Measurements from ENCODE around the gene FNDC3B.
"Not testable (repeated sequence)": the region's sequence is repeated elsewhere in the genome, so short reads cannot be mapped to it uniquely, and the experiment has no call there.

The FNDC3B gene

GRCh38 chr3:172222478-172223071 lies 183.2 kb downstream of the FNDC3B start:
- DNase-seq: no peak

DNA sequence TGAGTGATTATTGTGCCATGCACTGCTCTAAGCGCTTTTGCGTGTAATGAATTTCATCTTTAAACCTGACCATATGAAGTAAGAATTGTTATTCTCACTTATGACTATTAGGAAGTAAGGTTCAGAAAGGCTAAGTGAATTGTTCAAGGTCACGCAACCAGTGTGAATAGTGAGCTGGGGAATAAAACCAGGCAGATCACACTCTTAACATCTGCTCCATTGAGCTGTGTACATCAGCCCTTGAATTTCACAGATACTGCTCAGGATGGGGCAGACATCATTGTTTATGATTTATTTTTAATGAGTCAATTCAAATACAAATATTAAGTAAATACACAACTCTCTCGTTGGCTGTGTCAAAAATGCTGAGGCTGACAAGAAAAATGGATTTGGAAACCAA lies 184.5 kb downstream of the FNDC3B start:
- no peak for DNase-seq

- no peak for DNase-seq
Observed at GRCh38 chr3:172224560-172225214, 185.3 kb downstream of the FNDC3B start.

GRCh38 chr3:172225215-172225707 lies 185.9 kb downstream of the FNDC3B start:
- DNase-seq: no peak

- no peak for DNase-seq
Observed at GRCh38 chr3:172226831-172227230, 187.5 kb downstream of the FNDC3B start.

- DNase-seq: no peak
Observed at GRCh38 chr3:172227340-172228035, 188.1 kb downstream of the FNDC3B start.

DNA sequence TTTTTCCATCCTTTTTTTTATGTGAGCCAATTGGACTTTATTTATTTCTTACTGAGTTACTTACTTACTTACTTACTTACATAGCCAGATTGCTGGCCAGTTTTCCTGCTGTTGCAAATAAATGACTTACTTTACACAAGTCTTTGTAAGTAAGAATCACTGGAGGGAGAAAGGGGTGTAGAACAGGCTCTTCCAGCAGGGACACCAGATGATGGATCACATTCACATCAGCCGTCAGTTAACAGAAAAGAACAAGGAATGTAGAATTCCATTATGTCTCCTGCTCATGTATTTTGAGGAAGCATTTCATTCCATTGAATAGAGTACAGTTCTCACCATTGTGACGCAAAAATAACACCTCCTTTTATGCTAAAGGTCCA lies 188.6 kb downstream of the FNDC3B start:
- DNase-seq: no peak

GRCh38 chr3:172229462-172229861 lies 190.1 kb downstream of the FNDC3B start:
- no peak for DNase-seq

DNA sequence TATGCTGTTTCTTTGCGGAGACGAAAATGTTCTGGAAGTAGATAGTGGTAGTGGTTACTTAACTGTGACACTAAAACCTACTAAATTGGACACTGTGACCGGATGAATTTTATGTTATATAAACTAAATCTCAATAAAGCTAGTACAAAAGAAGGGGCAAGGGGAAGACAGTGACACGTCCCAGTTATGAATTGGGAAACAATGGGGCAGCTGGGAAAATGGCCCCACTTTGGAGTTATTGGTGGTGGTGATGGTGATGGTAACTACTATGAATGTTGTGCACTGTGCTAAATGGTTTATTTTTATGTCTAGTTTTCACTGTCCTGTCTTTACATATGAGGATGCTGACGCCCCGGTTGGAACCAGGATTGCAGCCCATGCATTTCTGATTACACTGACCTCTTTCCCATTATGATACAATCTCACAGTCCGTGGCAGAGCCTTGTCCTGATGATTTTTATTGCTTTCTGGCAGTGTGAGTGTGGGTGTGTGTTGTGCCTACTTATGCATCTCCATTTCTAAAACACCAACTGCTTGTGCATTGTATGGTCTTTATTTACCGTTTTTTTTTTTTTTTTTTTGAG lies 192.0 kb downstream of the FNDC3B start:
- DNase-seq: no peak

GRCh38 chr3:172232579-172233212 lies 193.3 kb downstream of the FNDC3B start:
- no peak for DNase-seq

DNA sequence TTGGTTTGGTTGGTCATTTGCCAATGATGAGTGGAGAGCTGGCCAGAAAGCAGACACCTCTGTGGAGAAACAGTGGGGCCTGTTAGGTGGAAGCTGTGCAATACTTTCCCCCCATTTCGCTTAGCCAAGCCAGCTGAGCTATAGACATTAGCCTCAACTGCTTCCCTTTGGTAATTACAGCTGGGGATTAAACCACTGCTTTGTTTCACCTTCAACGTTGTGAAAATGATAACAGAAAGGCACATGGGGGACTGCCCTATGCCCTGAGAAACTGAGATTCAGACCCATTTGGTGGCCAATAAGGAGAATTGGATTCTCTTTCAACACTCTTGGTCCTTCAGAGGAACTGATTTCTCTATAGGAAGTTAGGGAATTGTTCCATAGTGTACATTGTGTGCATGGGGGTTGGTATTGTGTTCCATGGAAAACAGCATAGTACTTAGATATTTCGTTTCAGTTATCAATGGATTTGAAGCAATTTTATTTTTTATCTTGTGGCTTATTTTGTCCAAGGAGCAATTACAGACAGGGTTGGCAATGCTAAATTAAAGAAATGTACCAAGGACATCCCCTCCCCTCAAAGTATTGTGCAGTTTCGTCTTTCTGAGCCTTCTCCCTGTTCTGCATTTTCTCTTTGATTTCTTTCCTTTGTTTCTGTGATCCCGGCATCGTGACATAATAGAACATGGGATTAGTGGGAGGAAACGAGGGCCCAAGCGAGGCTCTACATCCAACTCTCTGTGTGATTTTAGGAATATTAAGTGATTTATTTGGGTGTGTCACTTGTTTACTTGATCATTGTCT lies 194.3 kb downstream of the FNDC3B start:
- DNase-seq: no peak

GRCh38 chr3:172235698-172236097 lies 196.3 kb downstream of the FNDC3B start:
- no peak for DNase-seq

DNA sequence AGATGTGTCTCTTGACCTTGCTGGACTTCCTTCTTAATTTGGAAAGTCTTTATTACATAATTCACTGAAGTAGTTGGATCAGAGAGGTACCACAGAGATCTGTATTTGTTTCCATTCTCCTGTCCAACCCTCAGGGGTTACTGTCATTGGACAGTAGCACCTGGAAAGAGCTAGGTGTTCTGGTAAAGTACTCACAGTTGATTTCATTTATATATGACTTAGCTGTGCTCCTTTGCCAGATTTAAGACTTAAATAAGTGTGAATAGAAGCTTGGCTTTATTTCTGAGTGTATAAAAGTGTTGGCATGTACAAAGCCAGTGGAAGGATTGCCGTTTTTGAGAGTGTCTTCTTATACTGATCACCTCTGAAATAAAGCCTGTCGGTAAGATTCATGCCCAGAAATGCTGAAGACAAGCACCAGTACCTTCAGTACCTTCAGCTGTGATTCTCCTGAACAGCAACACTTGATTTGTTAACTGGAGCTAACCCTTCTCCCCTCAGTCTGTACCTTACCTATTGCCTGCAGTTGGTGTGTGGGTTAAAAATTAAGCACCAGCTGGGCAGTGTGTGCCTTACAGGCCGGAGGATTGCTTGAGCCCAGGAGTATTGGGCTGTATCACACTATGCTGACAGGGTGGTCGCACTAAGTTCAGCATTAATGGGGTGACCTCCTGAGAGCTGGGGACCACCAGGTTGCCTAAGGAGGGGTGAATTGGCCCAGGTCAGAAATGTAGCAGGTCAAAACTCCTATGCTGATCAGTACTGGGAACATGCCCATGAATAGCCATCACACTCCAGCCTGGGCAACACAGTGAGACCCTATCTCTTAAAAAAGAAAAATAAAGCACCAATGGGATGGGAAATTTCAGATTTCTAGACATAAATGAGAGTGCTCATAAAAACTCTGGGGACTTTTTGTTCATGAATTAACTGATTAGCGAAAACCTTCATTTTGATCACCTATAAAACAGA lies 197.7 kb downstream of the FNDC3B start:
- DNase-seq: no peak

- no peak for DNase-seq
Observed at GRCh38 chr3:172238188-172238587, 198.8 kb downstream of the FNDC3B start.

- no peak for DNase-seq
Observed at GRCh38 chr3:172239218-172239790, 199.9 kb downstream of the FNDC3B start.

DNA sequence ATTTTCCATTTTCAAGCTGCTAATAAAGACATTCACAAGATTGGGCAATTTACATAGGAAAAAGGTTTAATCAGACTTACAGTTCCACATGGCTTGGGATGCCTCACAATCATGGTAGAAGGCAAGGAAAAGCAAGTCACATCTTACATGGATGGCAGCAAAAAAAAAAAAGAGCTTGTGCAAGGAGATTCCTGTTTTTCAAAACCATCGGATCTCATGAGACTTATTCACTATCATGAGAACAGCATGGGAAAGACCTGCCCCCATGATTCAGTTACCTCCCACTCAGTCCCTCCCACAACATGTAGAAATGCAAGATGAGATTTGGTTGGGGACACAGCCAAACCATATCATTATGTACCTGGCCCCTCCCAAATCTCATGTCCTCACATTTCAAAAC lies 202.0 kb downstream of the FNDC3B start:
- no peak for DNase-seq

DNA sequence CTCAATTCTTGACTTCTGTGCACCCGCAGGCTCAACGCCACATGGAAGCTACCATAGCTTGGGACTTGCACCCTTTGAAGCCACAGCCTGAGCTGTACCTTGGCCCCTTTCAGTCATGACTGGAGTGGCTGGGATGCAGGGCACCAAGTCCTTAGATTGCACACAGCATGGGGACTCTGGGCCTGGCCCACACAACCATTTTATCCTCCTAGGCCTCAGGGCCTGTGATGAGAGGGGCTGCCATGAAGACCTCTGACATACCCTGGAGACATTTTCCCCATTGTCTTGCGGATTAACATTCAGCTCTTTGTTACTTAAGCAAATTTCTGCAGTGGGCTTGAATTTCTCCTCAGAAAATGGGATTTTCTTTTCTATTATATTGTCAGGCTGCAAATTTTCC lies 203.1 kb downstream of the FNDC3B start:
- DNase-seq: not testable (repeated sequence)

- DNase-seq: not testable (repeated sequence)
Observed at GRCh38 chr3:172243376-172243775, 204.0 kb downstream of the FNDC3B start.

- DNase-seq: no peak
Observed at GRCh38 chr3:172244011-172244410, 204.6 kb downstream of the FNDC3B start.

DNA sequence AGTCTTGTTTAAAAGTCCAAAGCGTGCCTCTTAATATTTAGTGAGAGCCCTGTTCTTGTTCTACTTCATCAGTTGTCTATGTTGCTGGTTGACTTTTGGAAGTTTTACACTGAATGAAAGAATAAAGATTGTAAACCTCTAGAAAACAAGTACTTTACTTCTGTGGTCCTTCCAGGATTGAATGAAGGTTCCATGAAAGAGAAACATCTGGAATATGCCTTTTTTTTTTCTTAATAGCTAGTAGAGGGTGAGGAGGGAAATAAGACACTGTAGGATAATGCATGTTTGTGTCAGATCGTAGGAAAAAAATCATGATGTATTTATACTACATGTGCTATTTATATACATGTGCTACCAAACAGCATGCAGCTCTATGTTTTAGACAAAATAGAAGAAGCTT lies 205.9 kb downstream of the FNDC3B start:
- DNase-seq: no peak
